ENCODE results near the gene CORO6. TPM values are rescaled to one million over a fixed set of nuclear protein-coding genes. Genes with fewer than 3 reads are reported as not detected.

The CORO6 gene
- polyA plus RNA-seq, 3 donors: 1.3 TPM; not detected in 2

DNA sequence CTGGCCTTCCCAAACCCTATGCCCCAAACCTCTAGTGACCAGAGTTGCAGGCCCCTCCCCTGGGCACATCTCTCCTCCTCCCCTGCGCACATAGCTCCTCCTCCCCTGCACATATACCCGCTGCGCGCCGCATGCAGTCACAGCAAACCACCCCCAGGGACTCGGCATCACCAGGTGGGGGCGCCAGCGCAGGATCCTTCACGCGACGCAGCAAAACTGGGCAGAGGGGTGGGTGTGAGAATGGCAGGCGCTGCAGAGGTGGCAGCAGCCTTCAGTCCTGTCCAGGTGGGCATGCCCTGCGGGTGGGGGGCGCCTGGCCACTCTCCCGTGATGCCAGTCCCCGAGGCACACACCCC, 5.6 kb downstream of the CORO6 start:
- Mint-ChIP-seq H3K27ac (no peak overlapping the region), H3K27me3 (ENCODE audit: low read depth in 3 of 3) (peaks cover 47 to 91% (median 63%) of the 10 kb centered on the region in 3 donors), H3K9me3 (peaks cover 0 to 7% (median 1%) of the 10 kb centered on the region in 7 donors), H3K4me3 (peak overlapping the region; percentile 83 to 92), H3K4me1 (peaks cover 49% of the 10 kb centered on the region), H3K36me3 (no peaks in the 10 kb centered on the region)
- Histone ChIP-seq H3K36me3 (replicated peaks in 1 of 2; ENCODE audit: control insufficient read depth in 1 of 2, insufficient read depth in 2 of 2, low read length in 2 of 2) (no peaks in the 10 kb centered on the region), H3K27ac (ENCODE audit: low read depth in 1 of 2, low read length in 2 of 2) (no peak overlapping the region), H3K9ac (ENCODE audit: insufficient read depth, low read length, poor library complexity, severe bottlenecking) (no peak overlapping the region), H3K4me1 (ENCODE audit: control insufficient read depth in 1 of 2, insufficient read depth in 2 of 2, low read length in 2 of 2) (peaks cover 57 to 63% of the 10 kb centered on the region in 2 donors), H4K20me1 (ENCODE audit: insufficient read depth, low read length) (peaks cover 33% of the 10 kb centered on the region), H3K79me2 (ENCODE audit: insufficient read depth, low read length) (no peaks in the 10 kb centered on the region), H2AFZ (ENCODE audit: insufficient read depth, low read depth, low read length, poor library complexity, severe bottlenecking) (peak overlapping the region; percentile 82), H3K4me2 (replicated peaks; ENCODE audit: extremely low read depth, low read length, poor library complexity, severe bottlenecking) (peak overlapping the region; percentile 97), H3K9me3 (replicated peaks in 1 of 2; ENCODE audit: control insufficient read depth in 1 of 2, insufficient read depth in 1 of 2, low read length in 2 of 2) (no peaks in the 10 kb centered on the region), H3K27me3 (ENCODE audit: control insufficient read depth in 2 of 2, insufficient read depth in 2 of 2, low read length in 2 of 2) (peaks cover 7 to 80% of the 10 kb centered on the region in 2 donors), H3K4me3 (replicated peaks in 1 of 3; ENCODE audit: low read depth in 2 of 3, low read length in 3 of 3) (peak overlapping the region in 2 of 3 experiments; percentile 31 to 80)
- intact Hi-C loops (cut with micrococcal nuclease): loop anchor here in 1 of 2 donors (10.0 kb wide), 1 partner anchor 52 kb away; the partner anchor contains the start of genes ABHD15 and TP53I13
- TF ChIP-seq, protein P1, sequence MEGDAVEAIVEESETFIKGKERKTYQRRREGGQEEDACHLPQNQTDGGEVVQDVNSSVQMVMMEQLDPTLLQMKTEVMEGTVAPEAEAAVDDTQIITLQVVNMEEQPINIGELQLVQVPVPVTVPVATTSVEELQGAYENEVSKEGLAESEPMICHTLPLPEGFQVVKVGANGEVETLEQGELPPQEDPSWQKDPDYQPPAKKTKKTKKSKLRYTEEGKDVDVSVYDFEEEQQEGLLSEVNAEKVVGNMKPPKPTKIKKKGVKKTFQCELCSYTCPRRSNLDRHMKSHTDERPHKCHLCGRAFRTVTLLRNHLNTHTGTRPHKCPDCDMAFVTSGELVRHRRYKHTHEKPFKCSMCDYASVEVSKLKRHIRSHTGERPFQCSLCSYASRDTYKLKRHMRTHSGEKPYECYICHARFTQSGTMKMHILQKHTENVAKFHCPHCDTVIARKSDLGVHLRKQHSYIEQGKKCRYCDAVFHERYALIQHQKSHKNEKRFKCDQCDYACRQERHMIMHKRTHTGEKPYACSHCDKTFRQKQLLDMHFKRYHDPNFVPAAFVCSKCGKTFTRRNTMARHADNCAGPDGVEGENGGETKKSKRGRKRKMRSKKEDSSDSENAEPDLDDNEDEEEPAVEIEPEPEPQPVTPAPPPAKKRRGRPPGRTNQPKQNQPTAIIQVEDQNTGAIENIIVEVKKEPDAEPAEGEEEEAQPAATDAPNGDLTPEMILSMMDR (IDR thresholded peaks at IDR 0.05): peak; percentile 60
- DNase-seq: peak; percentile 67 to 84 (median 81)
- 2% methylated on average over 5 of the region's 16 CpGs for WGBS (ENCODE audit: insufficient coverage)

DNA sequence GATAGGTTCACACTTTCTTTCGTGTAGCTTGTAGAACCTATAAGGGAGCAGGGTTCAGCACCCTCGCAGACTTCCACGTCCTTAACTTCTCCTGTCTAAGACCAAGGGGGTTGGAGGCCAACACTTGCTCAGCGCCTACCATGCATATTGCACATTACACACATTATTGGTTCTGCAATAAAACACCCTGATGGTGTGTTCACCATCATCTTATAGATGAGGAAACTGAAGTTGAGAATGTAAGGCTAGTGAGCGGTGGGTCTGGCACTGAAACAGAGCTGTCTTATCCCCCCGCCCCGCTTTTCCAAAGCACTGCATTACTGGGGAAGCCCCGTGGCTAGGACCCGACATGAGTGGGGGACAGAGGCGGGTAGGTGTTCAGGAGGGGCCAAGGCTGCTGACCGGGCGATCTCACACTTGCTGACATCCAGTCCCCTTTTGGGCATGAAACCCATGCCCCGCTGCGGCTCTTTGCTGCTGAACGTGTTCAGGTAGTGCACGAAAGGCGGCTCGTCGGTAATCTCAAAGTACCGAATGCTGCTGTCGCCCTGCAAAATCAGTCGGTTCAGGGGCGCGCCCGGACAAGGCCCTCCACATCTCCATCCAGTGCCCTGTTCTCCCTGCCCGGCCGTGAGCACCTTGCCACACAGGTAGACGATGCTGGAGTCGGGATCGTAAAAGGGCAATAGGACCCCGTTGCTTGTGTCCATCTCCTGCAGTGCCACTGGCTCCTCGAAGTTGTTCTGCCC, 6.2 kb downstream of the CORO6 start:
- intact Hi-C loops (cut with micrococcal nuclease): loop anchor here (1.0 to 10.0 kb wide), 2 partner anchors 27 to 52 kb away; partner anchors contain the start of genes ABHD15 (in 1 of the 2), GIT1 (in 1 of the 2) and TP53I13 (in 1 of the 2)
- no peaks in the 10 kb centered on the region for H3K9me3 ChIP-seq (replicated peaks in 1 of 2; ENCODE audit: control insufficient read depth in 1 of 2, insufficient read depth in 1 of 2, low read length in 2 of 2)
- peaks cover 53 to 60% of the 10 kb centered on the region in 2 donors for H3K4me1 ChIP-seq (ENCODE audit: control insufficient read depth in 1 of 2, insufficient read depth in 2 of 2, low read length in 2 of 2)
- peaks cover 7 to 76% of the 10 kb centered on the region in 2 donors for H3K27me3 ChIP-seq (ENCODE audit: control insufficient read depth in 2 of 2, insufficient read depth in 2 of 2, low read length in 2 of 2)
- Mint-ChIP-seq H3K4me1 (peaks cover 45% of the 10 kb centered on the region), H3K4me3 (peak overlapping the region; percentile 83 to 92), H3K27ac (no peak overlapping the region), H3K36me3 (no peaks in the 10 kb centered on the region), H3K9me3 (peaks cover 0 to 7% (median 1%) of the 10 kb centered on the region in 7 donors), H3K27me3 (ENCODE audit: low read depth in 3 of 3) (peaks cover 42 to 87% (median 57%) of the 10 kb centered on the region in 3 donors)
- H3K4me2 ChIP-seq (replicated peaks; ENCODE audit: extremely low read depth, low read length, poor library complexity, severe bottlenecking): peak overlapping the region; percentile 97
- no peaks in the 10 kb centered on the region for H3K79me2 ChIP-seq (ENCODE audit: insufficient read depth, low read length)
- no peak overlapping the region for H3K9ac ChIP-seq (ENCODE audit: insufficient read depth, low read length, poor library complexity, severe bottlenecking)
- H3K36me3 ChIP-seq (replicated peaks in 1 of 2; ENCODE audit: control insufficient read depth in 1 of 2, insufficient read depth in 2 of 2, low read length in 2 of 2): no peaks in the 10 kb centered on the region
- TF ChIP-seq, protein P1 (IDR thresholded peaks at IDR 0.05): no peak
- peaks cover 33% of the 10 kb centered on the region for H4K20me1 ChIP-seq (ENCODE audit: insufficient read depth, low read length)
- H3K4me3 ChIP-seq (replicated peaks in 1 of 3; ENCODE audit: low read depth in 2 of 3, low read length in 3 of 3): peak overlapping the region in 2 of 3 experiments; percentile 31 to 80
- peak in 1 of 3 donors; percentile 16 for DNase-seq
- peak overlapping the region; percentile 82 for H2AFZ ChIP-seq (ENCODE audit: insufficient read depth, low read depth, low read length, poor library complexity, severe bottlenecking)
- H3K27ac ChIP-seq (ENCODE audit: low read depth in 1 of 2, low read length in 2 of 2): no peak overlapping the region
- WGBS (ENCODE audit: insufficient coverage): 10% methylated on average over 25 of the region's 32 CpGs

Measured in CD14-positive monocyte (primary cell).